ENCODE measurements around the gene NEURL1B. TPM values are rescaled to one million over a fixed set of nuclear protein-coding genes. Genes with fewer than 3 reads are reported as not detected.
A peak's percentile ranks its signal among the peaks of the same experiment; 100 is the strongest.
"Not testable (repeated sequence)": the region's sequence is repeated elsewhere in the genome, so short reads cannot be mapped to it uniquely, and the experiment has no call there.

The NEURL1B gene, protein sequence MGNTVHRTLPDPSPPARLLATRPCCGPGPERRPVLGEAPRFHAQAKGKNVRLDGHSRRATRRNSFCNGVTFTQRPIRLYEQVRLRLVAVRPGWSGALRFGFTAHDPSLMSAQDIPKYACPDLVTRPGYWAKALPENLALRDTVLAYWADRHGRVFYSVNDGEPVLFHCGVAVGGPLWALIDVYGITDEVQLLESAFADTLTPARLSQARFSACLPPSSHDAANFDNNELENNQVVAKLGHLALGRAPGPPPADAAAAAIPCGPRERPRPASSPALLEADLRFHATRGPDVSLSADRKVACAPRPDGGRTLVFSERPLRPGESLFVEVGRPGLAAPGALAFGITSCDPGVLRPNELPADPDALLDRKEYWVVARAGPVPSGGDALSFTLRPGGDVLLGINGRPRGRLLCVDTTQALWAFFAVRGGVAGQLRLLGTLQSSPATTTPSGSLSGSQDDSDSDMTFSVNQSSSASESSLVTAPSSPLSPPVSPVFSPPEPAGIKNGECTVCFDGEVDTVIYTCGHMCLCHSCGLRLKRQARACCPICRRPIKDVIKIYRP
- 16.0 TPM for polyA plus RNA-seq (2012; ENCODE audit: insufficient read depth, insufficient read length)

DNA sequence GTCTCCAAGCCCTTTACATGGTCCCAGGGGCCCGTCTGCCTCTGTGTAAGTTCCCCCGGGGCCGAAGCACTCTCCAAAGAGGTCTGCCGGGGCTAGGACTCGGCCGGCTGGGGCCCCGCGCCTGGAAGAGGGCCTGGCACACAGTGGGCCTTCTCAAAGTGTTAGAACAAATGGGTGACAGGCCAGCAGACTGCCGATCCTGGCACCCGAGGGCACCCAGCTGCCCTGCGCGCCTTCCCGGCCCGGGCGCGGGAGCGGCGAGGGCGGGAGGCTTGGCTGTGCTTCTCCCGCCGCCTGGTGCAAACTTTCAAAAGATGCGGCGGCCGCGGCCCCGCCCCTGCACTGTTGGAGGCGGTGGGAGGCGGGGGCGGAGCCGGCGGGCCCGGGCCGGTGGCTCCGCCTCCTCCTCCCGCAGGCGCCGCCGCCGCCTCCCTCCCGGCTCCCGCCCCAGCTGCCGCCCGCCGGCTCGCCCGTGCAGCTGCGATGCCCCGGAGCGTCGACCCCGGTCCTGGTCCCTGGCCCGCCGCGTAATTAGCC lies at the start of gene NEURL1B:
NEURL1B (plus strand) TSS at position 442 of the 537 bp plus-strand sequence. CDS start 144 bp downstream, outside the sequence.
- DNase-seq (ENCODE audit: low read depth, low spot score) = peak; percentile 54

DNA sequence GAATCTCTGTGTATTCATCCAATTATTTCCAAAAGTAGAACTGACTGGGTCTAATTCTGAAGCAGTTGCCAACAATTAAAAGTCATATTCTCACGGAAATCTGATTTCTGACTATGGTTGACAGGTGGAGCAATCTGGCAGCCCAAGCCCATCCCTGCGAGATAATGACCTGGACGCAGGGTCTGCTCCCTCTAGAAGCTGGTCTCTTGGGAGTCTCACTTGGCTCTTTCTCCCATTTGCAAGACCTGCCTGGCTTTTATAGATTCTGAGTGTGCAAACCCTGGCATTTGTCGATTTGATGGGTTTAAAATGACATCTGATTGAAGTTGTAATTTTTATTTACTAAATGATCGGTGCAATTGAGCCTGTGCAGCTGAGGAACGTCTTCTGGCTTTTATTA lies 49.4 kb upstream of the NEURL1B start:
- no peak for DNase-seq (ENCODE audit: low read depth, low spot score)
- H3K4me3 ChIP-seq (ENCODE audit: low read length) = no peak overlapping the region

More for the DNA sequence above, at the start of gene NEURL1B:
- peak within 1 kb of the TSS; percentile 59 for H3K4me3 ChIP-seq (ENCODE audit: low read length)

DNA sequence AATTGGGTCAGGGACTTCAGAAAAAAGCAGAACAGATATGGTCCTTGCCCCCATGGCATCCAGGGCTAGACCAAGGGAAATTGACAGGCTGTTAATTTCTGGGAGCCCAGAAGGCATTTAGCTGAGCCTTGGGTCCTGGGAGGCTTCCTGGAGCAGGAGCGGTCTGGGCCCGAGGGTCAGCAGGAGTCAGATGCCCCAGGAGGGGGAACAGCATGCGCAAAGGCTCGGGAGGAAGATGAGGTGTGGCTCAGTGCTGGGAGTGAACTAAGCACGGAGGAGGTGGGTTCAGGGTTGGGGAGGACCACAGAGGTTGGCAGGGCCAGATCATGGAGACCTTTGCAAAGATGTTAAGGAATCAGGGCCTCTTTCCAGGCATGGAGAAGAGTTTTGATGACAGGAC lies 48.2 kb upstream of the NEURL1B start:
- DNase-seq (ENCODE audit: low read depth, low spot score) = no peak
- H3K4me3 ChIP-seq (ENCODE audit: low read length) = no peak overlapping the region

DNA sequence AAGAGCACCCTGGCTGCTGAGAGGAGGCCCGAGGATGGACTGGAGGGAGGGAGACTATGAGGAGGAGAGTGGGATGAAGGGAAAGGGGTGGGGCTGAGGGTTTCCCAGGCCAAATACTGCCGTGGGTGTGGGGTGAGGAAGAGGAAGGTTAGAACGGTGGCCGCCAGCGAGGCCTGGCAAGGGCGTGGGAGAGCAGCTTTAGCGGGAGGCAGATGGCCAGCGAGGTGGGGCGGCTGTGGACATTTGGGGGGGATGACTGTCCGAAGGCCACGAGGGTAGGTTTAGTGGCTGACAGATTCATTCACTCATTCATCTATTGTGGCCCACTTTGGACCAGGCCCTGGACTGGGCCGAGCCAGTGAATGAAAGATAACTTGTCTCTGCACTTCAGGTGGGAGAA lies 47.8 kb upstream of the NEURL1B start:
- no peak overlapping the region for H3K4me3 ChIP-seq (ENCODE audit: low read length)
- DNase-seq (ENCODE audit: low read depth, low spot score) = no peak

DNA sequence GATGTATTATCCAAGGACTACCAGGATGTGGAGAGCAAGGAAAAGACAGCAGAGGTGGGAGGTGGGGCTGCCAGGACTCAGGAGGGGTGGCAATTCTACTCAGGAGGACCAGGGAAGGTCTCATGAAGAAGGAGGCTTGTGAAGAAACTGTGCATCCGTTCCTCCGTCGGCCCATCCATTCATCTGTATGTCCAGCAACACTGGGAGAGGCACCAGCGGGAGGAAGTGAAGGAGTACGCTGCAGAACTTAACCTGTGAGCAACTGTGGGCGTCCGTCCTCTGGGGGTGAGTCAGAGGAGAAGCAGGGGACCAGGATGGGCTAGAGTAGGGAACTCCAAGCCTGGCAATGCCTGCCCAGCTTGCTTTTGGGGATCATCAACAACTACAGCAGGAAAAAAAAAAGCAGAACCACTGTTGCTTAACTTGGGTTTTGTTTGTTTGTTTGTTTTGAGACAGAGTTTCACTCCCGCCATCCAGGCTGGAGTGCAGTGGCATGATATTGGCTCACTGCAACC lies 47.3 kb upstream of the NEURL1B start:
- no peak for DNase-seq (ENCODE audit: low read depth, low spot score)
- no peak overlapping the region for H3K4me3 ChIP-seq (ENCODE audit: low read length)

DNA sequence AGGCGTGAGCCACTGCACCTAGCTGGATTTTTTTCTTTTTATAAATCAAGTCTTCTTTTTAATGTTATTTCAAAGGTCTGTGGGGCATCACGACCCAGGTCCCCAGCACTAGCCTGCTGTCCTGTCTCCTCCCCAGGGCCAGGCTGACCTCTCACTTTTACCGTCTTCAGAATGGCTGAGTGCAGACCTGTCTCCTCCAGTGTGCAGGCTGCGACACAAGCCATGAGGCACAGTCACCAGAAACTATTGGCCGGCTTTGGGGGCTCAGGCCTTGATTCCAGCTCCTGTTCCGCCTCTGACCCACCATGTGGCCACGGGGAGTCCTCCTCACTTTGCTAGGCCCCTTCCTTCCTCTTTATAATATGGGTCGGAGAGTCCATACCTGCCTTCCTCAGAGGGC lies 46.6 kb upstream of the NEURL1B start:
- H3K4me3 ChIP-seq (ENCODE audit: low read length) = no peak overlapping the region
- no peak for DNase-seq (ENCODE audit: low read depth, low spot score)

DNA sequence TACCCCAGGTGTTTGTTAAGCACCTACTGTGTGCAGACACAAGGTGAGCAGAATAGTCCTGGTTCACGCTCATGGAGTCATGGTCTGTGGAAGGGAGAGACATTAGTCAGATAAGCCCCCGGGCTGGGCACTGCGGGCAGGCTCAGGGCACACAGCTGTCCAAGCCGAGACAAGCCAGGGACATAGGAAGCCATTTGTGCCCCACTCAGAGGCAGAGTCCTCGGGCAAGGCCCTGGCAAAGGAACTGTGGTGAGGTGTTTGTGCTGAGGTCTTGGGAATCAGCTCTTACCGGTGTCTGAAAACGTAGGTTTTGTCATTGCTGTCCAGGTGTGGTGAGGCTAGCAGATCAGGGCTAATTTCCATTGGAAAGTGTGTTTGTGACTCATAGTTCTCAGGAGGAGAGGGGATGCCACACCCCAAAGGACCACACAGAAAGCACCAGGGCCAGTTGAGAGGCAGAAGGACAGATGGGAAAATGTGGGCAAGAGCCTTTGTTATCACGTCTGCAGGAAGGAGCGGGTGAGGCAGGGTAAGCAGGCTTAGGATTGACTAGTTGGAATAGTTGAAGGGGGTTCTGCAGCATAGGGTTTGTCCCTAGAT lies 46.1 kb upstream of the NEURL1B start:
- no peak overlapping the region for H3K4me3 ChIP-seq (ENCODE audit: low read length)
- DNase-seq (ENCODE audit: low read depth, low spot score) = no peak

DNA sequence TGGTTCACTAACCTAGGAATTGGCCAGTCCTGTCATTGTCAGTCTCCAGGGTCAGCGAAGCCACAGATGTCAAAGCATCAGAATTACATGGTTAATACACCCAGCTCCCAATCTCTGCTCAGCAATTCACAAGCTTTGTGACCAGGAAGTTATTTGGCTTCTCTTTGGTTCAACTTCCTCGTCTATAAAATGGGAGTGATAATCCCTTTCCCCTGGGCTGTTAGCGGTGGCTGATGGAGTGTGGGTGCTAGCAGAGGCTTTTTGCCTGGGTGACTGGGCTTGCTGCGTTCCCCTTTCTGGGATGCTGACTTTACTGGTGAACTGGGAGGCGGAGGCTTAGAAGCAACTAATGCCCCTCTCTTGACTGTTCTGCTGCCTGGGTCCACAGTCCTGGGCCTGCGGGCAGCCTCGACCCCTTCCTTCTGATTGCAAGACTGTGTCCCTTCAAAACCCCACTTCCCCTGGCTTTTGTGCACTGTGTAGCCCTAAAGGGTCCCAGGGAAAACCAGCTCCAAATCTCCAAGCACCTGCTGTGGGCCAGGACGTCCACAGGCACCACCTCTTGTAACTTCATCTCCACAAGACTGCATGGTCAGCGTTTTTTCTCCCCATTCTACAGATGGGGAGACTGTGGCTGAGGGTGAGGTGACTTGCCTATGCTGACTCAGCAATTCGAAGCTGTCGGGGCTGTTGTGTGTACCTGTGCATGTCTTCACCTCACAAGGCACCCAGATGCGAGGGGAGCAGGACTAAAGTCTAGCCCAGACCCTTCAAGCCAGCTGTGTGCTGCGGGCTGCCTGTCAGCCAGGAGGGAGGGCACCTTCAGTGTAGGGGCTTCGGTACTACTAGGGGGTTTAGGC lies 45.2 kb upstream of the NEURL1B start:
- DNase-seq (ENCODE audit: low read depth, low spot score) = no peak
- no peak overlapping the region for H3K4me3 ChIP-seq (ENCODE audit: low read length)

DNA sequence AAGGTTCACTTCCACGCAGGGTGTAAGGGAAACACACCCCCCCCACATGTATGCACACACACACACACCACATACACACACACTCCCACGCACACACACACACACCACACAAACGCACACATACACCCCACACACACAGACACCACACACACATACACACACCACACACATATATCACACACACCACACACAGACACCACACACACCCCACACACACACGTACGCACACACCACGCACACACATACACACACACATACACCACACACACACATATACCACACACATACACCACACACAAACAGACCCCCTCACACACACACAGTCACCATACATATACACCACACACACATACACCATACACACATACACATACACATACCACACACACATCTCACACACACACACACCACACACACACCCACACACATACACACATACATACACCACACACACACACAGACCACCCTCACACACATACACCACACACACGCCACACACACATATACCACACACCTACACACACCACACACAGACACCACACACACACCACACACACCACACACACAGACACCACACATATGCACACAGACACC lies 44.3 kb upstream of the NEURL1B start:
- no peak for DNase-seq (ENCODE audit: low read depth, low spot score)

DNA sequence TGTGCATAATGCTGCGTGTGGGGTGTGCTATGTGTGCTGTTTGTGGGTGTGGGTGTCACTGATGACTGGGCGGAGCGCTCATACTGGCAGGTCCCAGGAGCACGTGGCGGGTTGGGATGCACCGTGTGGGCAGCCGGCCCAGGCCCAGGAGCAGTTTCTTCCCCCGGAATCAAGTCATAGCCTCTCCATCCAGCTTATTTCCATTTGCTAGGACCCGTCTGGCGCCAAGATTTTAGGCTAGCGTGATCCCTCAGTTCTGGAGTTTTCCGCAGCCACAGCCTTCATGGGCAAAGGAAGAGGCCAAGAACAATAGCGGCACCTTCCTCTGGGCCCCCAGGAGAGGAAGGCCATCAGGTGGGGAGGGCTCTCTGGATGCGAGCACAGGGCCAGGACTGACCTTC lies 43.3 kb upstream of the NEURL1B start:
- H3K4me3 ChIP-seq (ENCODE audit: low read length) = no peak overlapping the region
- DNase-seq (ENCODE audit: low read depth, low spot score) = no peak

More for the DNA sequence above, 44.3 kb upstream of the NEURL1B start:
- no peak overlapping the region for H3K4me3 ChIP-seq (ENCODE audit: low read length)

DNA sequence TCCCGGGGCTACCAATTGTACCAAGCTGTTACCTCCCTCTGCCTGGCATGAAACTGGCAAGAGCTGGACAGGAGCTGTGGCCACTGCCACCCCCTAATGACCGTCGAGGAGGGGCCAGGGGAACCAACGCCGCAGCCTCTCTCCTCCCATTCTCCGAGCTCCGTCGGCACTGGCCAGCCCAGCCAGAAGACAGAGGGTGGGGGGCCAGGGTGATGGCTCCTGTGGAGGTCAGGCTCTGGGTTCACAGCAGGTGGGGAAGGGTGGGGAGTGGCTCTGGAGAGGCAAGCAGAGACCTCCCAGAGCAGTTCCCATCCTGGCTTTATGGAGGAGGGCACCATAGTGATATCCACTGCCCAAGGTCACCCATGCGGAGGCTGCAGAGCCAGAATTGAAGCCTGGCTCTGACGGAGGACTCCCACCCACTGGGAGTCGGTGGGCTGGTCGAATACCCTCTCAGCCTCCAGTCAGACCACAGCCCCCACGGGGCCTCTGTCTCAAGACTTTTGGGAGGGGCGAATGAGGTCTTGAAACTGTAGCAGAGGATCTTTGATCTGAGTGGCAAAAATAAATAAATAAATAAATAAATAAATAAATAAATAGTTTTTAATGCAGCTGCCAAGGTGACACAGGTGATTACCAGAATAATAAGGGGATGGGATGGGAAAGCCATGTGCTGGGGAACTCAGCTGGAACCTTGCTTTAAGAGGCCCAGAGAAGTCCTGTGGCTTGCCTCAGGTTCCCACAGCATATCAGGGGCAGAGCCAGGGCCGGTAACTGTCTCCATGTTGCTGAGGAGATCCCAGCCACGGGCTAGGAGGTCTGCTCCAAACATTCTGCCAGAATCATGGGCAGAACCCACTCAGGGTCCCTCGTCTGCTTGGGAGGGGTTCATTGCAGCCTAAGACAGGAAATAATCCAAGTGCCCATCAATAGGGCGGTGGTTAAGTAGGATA lies 42.5 kb upstream of the NEURL1B start:
- H3K4me3 ChIP-seq (ENCODE audit: low read length) = no peak overlapping the region
- no peak for DNase-seq (ENCODE audit: low read depth, low spot score)

DNA sequence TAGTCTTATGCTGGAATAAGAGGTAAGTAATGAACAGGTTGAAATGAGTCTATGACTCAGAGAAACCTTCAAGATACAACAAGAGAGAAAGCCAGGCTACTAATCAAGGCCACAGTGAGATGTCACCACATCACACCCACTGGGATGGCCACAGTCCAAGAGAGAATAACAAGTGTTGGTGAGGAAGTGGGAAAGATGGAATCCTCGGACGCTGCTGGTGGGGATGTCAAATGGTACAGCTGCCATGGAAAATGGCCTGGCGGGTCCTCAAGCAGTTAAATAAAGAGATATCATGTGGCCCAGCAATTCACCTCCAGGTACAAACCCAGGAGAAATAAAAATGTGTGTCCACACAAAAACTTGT lies 41.9 kb upstream of the NEURL1B start:
- H3K4me3 ChIP-seq (ENCODE audit: low read length) = no peak overlapping the region
- DNase-seq (ENCODE audit: low read depth, low spot score) = no peak

DNA sequence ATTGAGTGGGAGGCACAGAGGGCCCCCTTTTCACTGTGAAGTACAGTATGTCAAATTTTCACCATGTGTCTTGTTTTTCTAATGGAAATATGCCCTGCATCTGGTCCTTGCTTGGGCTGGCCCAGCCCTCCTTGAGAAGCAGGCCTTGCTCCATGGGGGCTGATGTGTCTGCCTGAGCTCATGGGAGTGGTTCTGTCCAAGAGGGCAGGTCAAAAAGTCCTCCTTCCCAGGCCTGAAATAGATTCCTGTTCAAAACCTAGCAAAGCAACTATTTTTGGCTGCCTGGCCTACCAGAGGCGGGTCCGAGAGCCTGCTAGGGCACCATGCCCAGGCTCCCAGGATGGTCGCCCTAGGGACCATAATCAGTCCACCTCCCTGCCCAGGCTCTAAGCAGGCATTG lies 40.5 kb upstream of the NEURL1B start:
- DNase-seq (ENCODE audit: low read depth, low spot score) = no peak
- no peak overlapping the region for H3K4me3 ChIP-seq (ENCODE audit: low read length)

DNA sequence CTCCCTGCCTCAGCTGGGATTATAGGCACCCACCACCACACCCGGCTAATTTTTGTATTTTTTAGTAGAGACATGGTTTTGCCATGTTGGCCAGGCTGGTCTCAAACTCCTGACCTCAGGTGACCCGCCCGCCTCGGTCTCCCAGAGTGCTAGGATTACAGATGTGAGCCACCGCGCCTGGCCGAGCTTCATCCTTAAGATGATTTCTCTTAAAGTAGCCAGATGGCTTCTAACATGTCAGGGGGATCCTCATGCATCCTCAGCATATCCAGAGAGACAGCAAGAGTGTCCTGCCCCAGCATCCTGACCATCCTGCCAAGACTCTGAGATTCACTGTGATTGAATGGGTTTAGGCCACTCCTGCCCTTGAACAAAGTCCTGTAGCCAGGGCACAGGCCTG lies 39.5 kb upstream of the NEURL1B start:
- not testable (repeated sequence) for H3K4me3 ChIP-seq (ENCODE audit: low read length); DNase-seq (ENCODE audit: low read depth, low spot score)

DNA sequence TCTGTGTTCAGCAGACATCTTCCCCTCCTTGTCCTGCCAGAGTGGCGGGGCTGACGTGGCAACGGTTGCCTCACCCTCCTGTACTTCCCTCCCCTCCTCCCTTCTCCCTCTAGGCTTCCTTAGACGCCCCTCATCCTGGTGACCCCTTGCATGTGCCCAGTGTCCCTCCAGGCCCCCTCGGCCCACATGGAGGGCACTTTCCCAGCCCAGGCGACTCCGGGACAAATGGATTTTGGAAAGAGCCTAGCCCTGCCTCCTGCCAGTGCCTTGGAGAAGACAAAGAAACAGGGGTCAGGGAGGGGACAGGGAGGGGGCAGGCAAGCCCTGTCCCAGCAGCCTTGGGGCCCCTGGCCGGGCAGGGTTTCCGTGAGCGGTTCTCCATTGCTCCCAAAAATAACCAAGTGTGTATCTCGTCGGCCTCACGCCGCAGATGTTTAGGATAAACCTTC lies 38.3 kb upstream of the NEURL1B start:
- H3K4me3 ChIP-seq (ENCODE audit: low read length) = no peak overlapping the region
- no peak for DNase-seq (ENCODE audit: low read depth, low spot score)

DNA sequence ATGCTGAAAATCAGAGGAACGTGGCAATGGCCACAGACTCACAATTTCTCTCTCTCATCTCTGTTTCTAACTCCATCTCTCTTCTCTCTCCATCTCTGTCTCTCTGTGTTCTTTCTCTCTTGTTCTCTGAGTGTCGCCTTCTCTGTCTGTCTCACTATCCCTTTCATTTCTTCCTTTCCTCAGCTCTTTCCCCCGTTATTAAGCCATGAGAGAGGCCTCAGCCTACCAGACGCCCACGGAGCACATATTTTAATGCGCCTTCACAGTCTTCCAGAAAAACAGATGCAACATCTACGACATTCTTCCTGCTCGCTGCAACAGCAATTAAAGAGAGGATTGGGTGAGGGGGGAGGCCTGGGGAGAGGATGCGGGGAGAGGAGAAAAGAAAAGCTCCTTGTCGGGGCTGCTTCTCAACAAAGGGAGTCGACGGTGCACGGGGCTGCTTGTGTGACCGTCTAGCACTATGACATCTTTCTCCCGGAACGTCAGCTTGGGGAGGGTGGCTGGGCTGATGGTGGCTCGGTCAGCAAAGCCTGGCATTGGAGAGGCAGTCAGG lies 37.7 kb upstream of the NEURL1B start:
- no peak for DNase-seq (ENCODE audit: low read depth, low spot score)
- H3K4me3 ChIP-seq (ENCODE audit: low read length) = no peak overlapping the region

DNA sequence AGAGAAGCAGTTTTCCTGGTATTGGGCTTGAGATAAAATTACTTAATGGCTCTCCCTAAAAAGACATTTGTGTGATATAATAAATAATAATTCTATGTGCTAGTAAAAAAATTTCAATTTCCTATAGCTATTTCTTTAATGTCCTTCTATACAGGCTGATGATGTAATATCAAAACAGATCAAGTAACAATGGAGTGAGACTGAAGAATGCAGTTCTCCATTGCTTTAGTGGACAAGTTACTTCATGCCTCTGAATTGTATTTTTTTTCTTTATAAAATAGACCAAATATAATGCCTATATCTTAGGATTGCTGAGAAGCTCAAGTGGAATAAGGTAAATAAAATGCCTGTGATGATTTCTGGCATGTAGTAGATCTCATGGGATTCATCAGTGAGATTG lies 35.6 kb upstream of the NEURL1B start:
- no peak overlapping the region for H3K4me3 ChIP-seq (ENCODE audit: low read length)
- no peak for DNase-seq (ENCODE audit: low read depth, low spot score)

All from Jurkat, Clone E6-1 (cell line).